Adrenal gland (tissue), 5 donors: ENCODE results near the gene TEDC1.

Experiments
- POLR2A ChIP-seq, 2 donors: fragments of 450-650 bp; IDR thresholded peaks; one replicate each; pipeline ENCODE4 v1.6.1; 2017; ENCODE audit warnings: antibody characterized with exemption in 2 of 2, mild to moderate bottlenecking in 2 of 2, moderate library complexity in 1 of 2
- TF ChIP-seq, protein P1 (sequence below), 6 experiments: fragments of 450-650 bp in 4 of 6; fragments of 200-600 bp in 2 of 6; sonication (generic) in 1 of 6; IDR thresholded peaks; 1 replicate in 5 of 6; 2 replicates in 1 of 6; pipeline versions ENCODE4 v1.5.1 to v1.8.0; 2016 to 2021; ENCODE audit warnings: antibody characterized with exemption in 6 of 6, mild to moderate bottlenecking in 2 of 6, moderate library complexity in 1 of 6
- donor health status: DM: no; HTN: no; CAD: no.

DNA sequence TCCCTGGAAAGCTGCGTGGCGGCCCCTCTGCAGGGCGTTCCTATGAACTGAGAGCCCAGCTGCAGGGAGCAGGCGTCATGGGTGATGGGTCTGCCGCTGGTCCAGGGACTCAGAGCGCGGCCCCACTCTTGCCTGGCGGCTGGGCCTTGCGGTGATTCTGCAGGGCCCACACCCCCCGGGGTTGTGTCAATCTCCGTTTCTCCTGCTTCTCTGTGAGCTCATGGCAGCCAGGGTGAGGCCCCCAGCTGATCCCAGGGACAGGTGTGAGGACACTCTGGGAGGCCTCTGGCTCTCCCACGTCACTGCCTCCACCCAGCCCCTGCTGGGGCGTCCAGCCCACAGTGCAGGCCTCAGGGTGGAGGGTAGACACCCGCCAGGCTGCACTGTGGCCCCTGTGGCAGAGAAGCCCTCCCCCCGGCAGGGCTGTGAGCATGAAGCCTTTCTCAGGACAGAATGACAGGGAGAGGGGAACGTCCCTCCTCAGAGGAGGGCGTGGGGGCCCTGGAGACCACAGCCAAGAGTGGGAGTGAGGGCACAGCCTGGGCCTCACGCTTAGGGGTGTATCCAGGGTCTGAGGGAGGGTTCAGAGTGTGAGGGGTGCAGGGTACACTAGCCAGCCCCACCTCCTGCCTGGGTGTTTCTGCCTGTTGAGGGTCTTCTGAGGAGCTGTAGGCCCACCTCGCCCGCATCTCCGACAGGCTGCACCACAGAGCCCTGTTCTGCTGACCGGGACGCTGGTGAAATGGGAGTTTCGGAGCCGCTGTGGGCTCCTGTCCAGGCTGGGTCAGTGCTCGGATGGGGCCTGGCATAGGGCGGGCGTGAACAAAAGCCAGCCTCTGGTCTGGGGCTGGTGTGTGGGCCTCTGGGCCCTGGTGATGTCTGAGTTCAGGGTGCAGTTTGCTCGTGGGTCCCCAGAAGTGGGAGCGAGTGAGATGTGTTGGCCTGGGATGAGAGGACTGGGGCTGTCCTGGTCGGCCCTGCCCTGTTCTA is 43.1 kb upstream of the TEDC1 start:
- TF ChIP-seq, protein P1, sequence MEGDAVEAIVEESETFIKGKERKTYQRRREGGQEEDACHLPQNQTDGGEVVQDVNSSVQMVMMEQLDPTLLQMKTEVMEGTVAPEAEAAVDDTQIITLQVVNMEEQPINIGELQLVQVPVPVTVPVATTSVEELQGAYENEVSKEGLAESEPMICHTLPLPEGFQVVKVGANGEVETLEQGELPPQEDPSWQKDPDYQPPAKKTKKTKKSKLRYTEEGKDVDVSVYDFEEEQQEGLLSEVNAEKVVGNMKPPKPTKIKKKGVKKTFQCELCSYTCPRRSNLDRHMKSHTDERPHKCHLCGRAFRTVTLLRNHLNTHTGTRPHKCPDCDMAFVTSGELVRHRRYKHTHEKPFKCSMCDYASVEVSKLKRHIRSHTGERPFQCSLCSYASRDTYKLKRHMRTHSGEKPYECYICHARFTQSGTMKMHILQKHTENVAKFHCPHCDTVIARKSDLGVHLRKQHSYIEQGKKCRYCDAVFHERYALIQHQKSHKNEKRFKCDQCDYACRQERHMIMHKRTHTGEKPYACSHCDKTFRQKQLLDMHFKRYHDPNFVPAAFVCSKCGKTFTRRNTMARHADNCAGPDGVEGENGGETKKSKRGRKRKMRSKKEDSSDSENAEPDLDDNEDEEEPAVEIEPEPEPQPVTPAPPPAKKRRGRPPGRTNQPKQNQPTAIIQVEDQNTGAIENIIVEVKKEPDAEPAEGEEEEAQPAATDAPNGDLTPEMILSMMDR (IDR thresholded peaks at IDR 0.05) = no peak
- no peak for TF ChIP-seq POLR2A (IDR thresholded peaks at IDR 0.05)
